Keratinocyte (primary cell): Measurements from ENCODE around the gene AGL. TPM values are rescaled to one million over a fixed set of nuclear protein-coding genes. Genes with fewer than 3 reads are reported as not detected.

ENCODE experiments used
- DNase-seq: peaks from one replicate; pipeline ENCODE4 v3.0.0-alpha.2; 2011; ENCODE audit warnings: low read depth, missing footprints, low spot score
- FAIRE-seq: peaks from 2 replicates; lab custom pipeline; 2011; peaks lifted over from hg19 to GRCh38; lab: Jason Lieb, UNC
- H2AFZ ChIP-seq: 2 replicates; pipeline ENCODE4 v1.6.0; 2012; ENCODE audit warnings: low read length, control low read depth, inconsistent platforms; ENCODE audit not compliant: control insufficient read depth
- H3K27ac ChIP-seq: 2 replicates; pipeline ENCODE4 v1.5.1; 2011; ENCODE audit warnings: low read length; ENCODE audit not compliant: control insufficient read depth, insufficient read depth
- H3K27me3 ChIP-seq: 3 replicates; pipeline ENCODE4 v1.6.0; 2011; ENCODE audit warnings: low read length; ENCODE audit not compliant: control insufficient read depth, insufficient read depth; ENCODE audit errors: extremely low read depth
- H3K36me3 ChIP-seq, 2 experiments: 2 replicates in 1 of 2; 3 replicates in 1 of 2; pipeline ENCODE4 v1.5.1; 2011; ENCODE audit warnings: low read length in 2 of 2, mild to moderate bottlenecking in 1 of 2; ENCODE audit not compliant: control insufficient read depth in 2 of 2, insufficient read depth in 2 of 2; ENCODE audit errors: extremely low read depth in 1 of 2
- H3K4me1 ChIP-seq: 3 replicates; pipeline ENCODE4 v1.5.1; 2011; ENCODE audit warnings: low read length; ENCODE audit not compliant: control insufficient read depth, insufficient read depth; ENCODE audit errors: extremely low read depth
- H3K4me2 ChIP-seq: 3 replicates; pipeline ENCODE4 v1.6.0; 2011; ENCODE audit warnings: low read depth, low read length; ENCODE audit not compliant: control insufficient read depth, insufficient read depth; ENCODE audit errors: extremely low read depth
- H3K4me3 ChIP-seq, 3 experiments: fragments of 200-600 bp in 1 of 3; sonication (generic) in 1 of 3; 2 replicates in 2 of 3; 3 replicates in 1 of 3; pipeline ENCODE4 v1.5.1; 2011 to 2016; ENCODE audit warnings: low read length in 3 of 3, mild to moderate bottlenecking in 3 of 3, control low read depth in 2 of 3, inconsistent platforms in 1 of 3, low read depth in 1 of 3, mixed read lengths in 1 of 3, mixed run types in 1 of 3, moderate library complexity in 1 of 3; ENCODE audit not compliant: control insufficient read depth in 2 of 3, insufficient read depth in 2 of 3; ENCODE audit errors: extremely low read depth in 1 of 3
- H3K79me2 ChIP-seq: 2 replicates; pipeline ENCODE4 v1.6.0; 2012; ENCODE audit warnings: low read length; ENCODE audit not compliant: control insufficient read depth, insufficient read depth
- H3K9ac ChIP-seq: 3 replicates; pipeline ENCODE4 v1.6.0; 2011; ENCODE audit warnings: low read length; ENCODE audit not compliant: control insufficient read depth, insufficient read depth; ENCODE audit errors: extremely low read depth
- H3K9me1 ChIP-seq: 3 replicates; pipeline ENCODE4 v1.6.0; 2011; ENCODE audit warnings: low read length; ENCODE audit not compliant: control insufficient read depth, insufficient read depth; ENCODE audit errors: extremely low read depth
- H3K9me3 ChIP-seq: 2 replicates; pipeline ENCODE4 v1.5.1; 2012; ENCODE audit warnings: low read depth, low read length; ENCODE audit not compliant: control insufficient read depth
- H4K20me1 ChIP-seq: 3 replicates; pipeline ENCODE4 v1.6.0; 2011; ENCODE audit warnings: low read length; ENCODE audit not compliant: control insufficient read depth, insufficient read depth; ENCODE audit errors: extremely low read depth
- CTCF ChIP-seq, 3 experiments: IDR thresholded peaks in 1 of 3; conservative IDR thresholded peaks in 1 of 3; optimal IDR thresholded peaks in 1 of 3; 2 replicates in 2 of 3; 3 replicates in 1 of 3; pipeline versions ENCODE3 to v1.5.1; 2011; ENCODE audit warnings: low read length in 3 of 3, mild to moderate bottlenecking in 3 of 3, moderate library complexity in 2 of 3, control low read depth in 1 of 3, inconsistent platforms in 1 of 3; ENCODE audit not compliant: insufficient read depth in 2 of 3; ENCODE audit errors: extremely low read depth in 1 of 3
- EZH2 ChIP-seq: IDR thresholded peaks from one replicate; pipeline ENCODE4 v1.6.1; 2012; ENCODE audit warnings: inconsistent platforms, mild to moderate bottlenecking, low read length, moderate library complexity
- dilution Hi-C: fragments of 300-500 bp; cut with MboI; formaldehyde crosslinking; loops from one replicate; pipeline ENCODE4 v1.7.0; 2020; ENCODE audit warnings: low sequenced_read_pairs; ENCODE audit not compliant: extremely low pct_ligation_motif_present
- polyA plus RNA-seq, 5 experiments: library from polyadenylated mRNA; depleted of rRNA in 3 of 5; stranded (reverse) in 3 of 5; stranded (forward) in 1 of 5; unstranded in 1 of 5; fragments of >200 nt; gene quantifications; 1 replicate in 1 of 5; 2 replicates in 3 of 5; 3 replicates in 1 of 5; pipeline versions ENCODE4 v1.2.1 to v1.2.3, GENCODE V29; 2011 to 2012; ENCODE audit warnings: missing spikeins in 2 of 5, low read depth in 1 of 5, low replicate concordance in 1 of 5

AGL gene
- polyA plus RNA-seq, 1 donor (not counting 4 experiments of a cell fraction or from before 2014, with no cell fraction given): 8.2 TPM

- Histone ChIP-seq H3K27me3 (no peaks in the 10 kb centered on the region), H3K4me3 (no peak overlapping the region), H3K4me1 (peaks cover 4% of the 10 kb centered on the region), H3K36me3 (peaks cover 2 to 4% of the 10 kb centered on the region in 2 experiments), H2AFZ (no peak overlapping the region), H3K9me3 (no peaks in the 10 kb centered on the region), H3K79me2 (no peaks in the 10 kb centered on the region), H3K9me1 (no peaks in the 10 kb centered on the region), H3K4me2 (no peak overlapping the region), H4K20me1 (no peaks in the 10 kb centered on the region), H3K9ac (no peak overlapping the region), H3K27ac (no peak overlapping the region)
- DNase-seq: no peak
- no peak for TF ChIP-seq EZH2
- TF ChIP-seq CTCF (optimal IDR thresholded peaks at IDR 0.05 in 1 of 3, IDR thresholded peaks at IDR 0.05 in 1 of 3, conservative IDR thresholded peaks at IDR 0.05 in 1 of 3; ENCODE audit: extremely low read depth in 1 of 3, insufficient read depth in 2 of 3, low read length in 3 of 3): no peak
- peak; percentile 41 for FAIRE-seq
- dilution Hi-C loops: no loop called here
These were observed 36.7 kb downstream of the AGL start for GRCh38 chr1:99886841-99887240.

GRCh38 chr1:99887890-99888289, 37.7 kb downstream of the AGL start:
- peaks cover 0 to 4% of the 10 kb centered on the region in 2 experiments for H3K36me3 ChIP-seq
- no peaks in the 10 kb centered on the region for H3K9me1 ChIP-seq
- no peak overlapping the region for H3K4me3 ChIP-seq
- TF ChIP-seq EZH2 (no peak), CTCF (optimal IDR thresholded peaks at IDR 0.05 in 1 of 3, IDR thresholded peaks at IDR 0.05 in 1 of 3, conservative IDR thresholded peaks at IDR 0.05 in 1 of 3; ENCODE audit: extremely low read depth in 1 of 3, insufficient read depth in 2 of 3, low read length in 3 of 3) (no peak)
- H3K4me1 ChIP-seq: peaks cover 4% of the 10 kb centered on the region
- no peaks in the 10 kb centered on the region for H3K79me2 ChIP-seq
- dilution Hi-C loops: no loop called here
- no peak for DNase-seq
- H3K27ac ChIP-seq: no peak overlapping the region
- H3K9ac ChIP-seq: no peak overlapping the region
- FAIRE-seq: no peak
- H3K9me3 ChIP-seq: no peaks in the 10 kb centered on the region
- H2AFZ ChIP-seq: no peak overlapping the region
- H4K20me1 ChIP-seq: no peaks in the 10 kb centered on the region
- H3K27me3 ChIP-seq: no peaks in the 10 kb centered on the region
- no peak overlapping the region for H3K4me2 ChIP-seq
